Fibroblast of skin of scalp (primary cell): ENCODE measurements around the gene NAA11.
"Not testable (repeated sequence)": the region's sequence is repeated elsewhere in the genome, so short reads cannot be mapped to it uniquely, and the experiment has no call there.

Experiments used
- DNase-seq: peaks from one replicate; pipeline ENCODE4 v3.0.0-alpha.2; 2013

Gene NAA11

GRCh38 chr4:79308137-79308536, 17.7 kb downstream of the NAA11 start:
- DNase-seq: no peak

- no peak for DNase-seq
Measured at GRCh38 chr4:79306795-79307194, 19.1 kb downstream of the NAA11 start.

GRCh38 chr4:79300280-79300679, 25.6 kb downstream of the NAA11 start:
- no peak for DNase-seq

- DNase-seq: no peak
Measured at GRCh38 chr4:79298484-79298883, 27.4 kb downstream of the NAA11 start.

- no peak for DNase-seq
Measured at GRCh38 chr4:79298027-79298426, 27.8 kb downstream of the NAA11 start.

GRCh38 chr4:79297479-79297878, 28.4 kb downstream of the NAA11 start:
- no peak for DNase-seq

GRCh38 chr4:79296768-79297428, 29.0 kb downstream of the NAA11 start:
- no peak for DNase-seq

GRCh38 chr4:79295086-79295485, 30.8 kb downstream of the NAA11 start:
- no peak for DNase-seq

- no peak for DNase-seq
Measured at GRCh38 chr4:79294064-79294463, 31.8 kb downstream of the NAA11 start.

- DNase-seq: no peak
Measured at GRCh38 chr4:79292008-79292407, 33.9 kb downstream of the NAA11 start.

GRCh38 chr4:79290376-79290775, 35.5 kb downstream of the NAA11 start:
- no peak for DNase-seq

GRCh38 chr4:79288185-79288584, 37.7 kb downstream of the NAA11 start:
- no peak for DNase-seq

GRCh38 chr4:79287718-79288117, 38.1 kb downstream of the NAA11 start:
- DNase-seq: no peak

- no peak for DNase-seq
Measured at GRCh38 chr4:79287076-79287475, 38.8 kb downstream of the NAA11 start.

- no peak for DNase-seq
Measured at GRCh38 chr4:79281566-79282359, 44.1 kb downstream of the NAA11 start.

GRCh38 chr4:79277467-79277866, 48.4 kb downstream of the NAA11 start:
- not testable (repeated sequence) for DNase-seq

GRCh38 chr4:79273915-79274314, 51.9 kb downstream of the NAA11 start:
- DNase-seq: no peak

GRCh38 chr4:79272761-79273160, 53.1 kb downstream of the NAA11 start:
- DNase-seq: no peak

GRCh38 chr4:79272126-79272525, 53.7 kb downstream of the NAA11 start:
- no peak for DNase-seq

GRCh38 chr4:79267671-79268070, 58.2 kb downstream of the NAA11 start:
- no peak for DNase-seq
